Measurements from ENCODE around the gene PDGFD.
A peak's percentile ranks its signal among the peaks of the same experiment; 100 is the strongest.

Gene PDGFD

GRCh38 chr11:103947546-103947919, 216.4 kb downstream of the PDGFD start:
- TF ChIP-seq CTCF (IDR thresholded peaks at IDR 0.05), result no peak
- DNase-seq, result no peak
- peaks cover 9% of the 10 kb centered on the region for H3K27me3 Mint-ChIP-seq (ENCODE audit: low read depth, poor library complexity)
- no peaks in the 10 kb centered on the region for H3K9me3 Mint-ChIP-seq
- peaks cover 46% of the 10 kb centered on the region for H3K4me1 Mint-ChIP-seq
- H3K4me3 Mint-ChIP-seq, result no peak overlapping the region
- H3K27ac Mint-ChIP-seq, result peak overlapping the region; percentile 15
- peaks cover 4% of the 10 kb centered on the region for H3K36me3 Mint-ChIP-seq (ENCODE audit: low read depth)

- no peak for DNase-seq
Measured at GRCh38 chr11:103946793-103947545, 217.0 kb downstream of the PDGFD start.

GRCh38 chr11:103944251-103944940, 219.6 kb downstream of the PDGFD start:
- no peak overlapping the region for H3K27ac Mint-ChIP-seq
- no peak for TF ChIP-seq CTCF (IDR thresholded peaks at IDR 0.05)
- H3K27me3 Mint-ChIP-seq (ENCODE audit: low read depth, poor library complexity), result peaks cover 9% of the 10 kb centered on the region
- peaks cover 40% of the 10 kb centered on the region for H3K4me1 Mint-ChIP-seq
- no peaks in the 10 kb centered on the region for H3K9me3 Mint-ChIP-seq
- peaks cover 4% of the 10 kb centered on the region for H3K36me3 Mint-ChIP-seq (ENCODE audit: low read depth)
- DNase-seq, result no peak
- H3K4me3 Mint-ChIP-seq, result no peak overlapping the region

More at GRCh38 chr11:103946793-103947545, 217.0 kb downstream of the PDGFD start:
- Mint-ChIP-seq H3K27ac (peak overlapping the region; percentile 15), H3K36me3 (ENCODE audit: low read depth) (peaks cover 4% of the 10 kb centered on the region), H3K4me3 (no peak overlapping the region), H3K27me3 (ENCODE audit: low read depth, poor library complexity) (peaks cover 9% of the 10 kb centered on the region), H3K9me3 (no peaks in the 10 kb centered on the region), H3K4me1 (peaks cover 46% of the 10 kb centered on the region)
- no peak for TF ChIP-seq CTCF (IDR thresholded peaks at IDR 0.05)

- H3K36me3 Mint-ChIP-seq (ENCODE audit: low read depth), result peaks cover 4% of the 10 kb centered on the region
- H3K4me3 Mint-ChIP-seq, result no peak overlapping the region
- H3K4me1 Mint-ChIP-seq, result peaks cover 28% of the 10 kb centered on the region
- peaks cover 3% of the 10 kb centered on the region for H3K9me3 Mint-ChIP-seq
- no peak for TF ChIP-seq CTCF (IDR thresholded peaks at IDR 0.05)
- peak overlapping the region; percentile 27 for H3K27ac Mint-ChIP-seq
- peaks cover 6% of the 10 kb centered on the region for H3K27me3 Mint-ChIP-seq (ENCODE audit: low read depth, poor library complexity)
- no peak for DNase-seq
Measured at GRCh38 chr11:103942646-103943045, 221.3 kb downstream of the PDGFD start.

GRCh38 chr11:103940551-103940950, 223.4 kb downstream of the PDGFD start:
- H3K36me3 Mint-ChIP-seq (ENCODE audit: low read depth), result peaks cover 4% of the 10 kb centered on the region

More at GRCh38 chr11:103940551-103940950, 223.4 kb downstream of the PDGFD start:
- Mint-ChIP-seq H3K4me1 (peaks cover 13% of the 10 kb centered on the region), H3K9me3 (peaks cover 3% of the 10 kb centered on the region), H3K27me3 (ENCODE audit: low read depth, poor library complexity) (no peaks in the 10 kb centered on the region), H3K4me3 (no peak overlapping the region), H3K27ac (no peak overlapping the region)
- TF ChIP-seq CTCF (IDR thresholded peaks at IDR 0.05), result no peak
- DNase-seq, result no peak
